Ishikawa (cell line): ENCODE results near the gene TNFRSF9.

Experiments
- EP300 ChIP-seq: IDR thresholded peaks from 2 replicates; pipeline ENCODE4 v1.6.1; 2012; ENCODE audit warnings: borderline replicate concordance
- NFIC ChIP-seq: IDR thresholded peaks from 2 replicates; pipeline ENCODE4 v1.6.1; 2012
- TCF12 ChIP-seq: IDR thresholded peaks from 2 replicates; pipeline ENCODE4 v1.6.1; 2012; ENCODE audit warnings: low read depth
- YY1 ChIP-seq: IDR thresholded peaks from 2 replicates; pipeline ENCODE4 v1.6.1; 2012; ENCODE audit warnings: low read depth
- TF ChIP-seq, protein P1 (sequence below): IDR thresholded peaks from 2 replicates; pipeline ENCODE4 v1.6.1; 2012; ENCODE audit warnings: low read depth, mild to moderate bottlenecking

- TF ChIP-seq YY1 (no peak), EP300 (no peak), TCF12 (no peak), NFIC (no peak)
- TF ChIP-seq, protein P1, sequence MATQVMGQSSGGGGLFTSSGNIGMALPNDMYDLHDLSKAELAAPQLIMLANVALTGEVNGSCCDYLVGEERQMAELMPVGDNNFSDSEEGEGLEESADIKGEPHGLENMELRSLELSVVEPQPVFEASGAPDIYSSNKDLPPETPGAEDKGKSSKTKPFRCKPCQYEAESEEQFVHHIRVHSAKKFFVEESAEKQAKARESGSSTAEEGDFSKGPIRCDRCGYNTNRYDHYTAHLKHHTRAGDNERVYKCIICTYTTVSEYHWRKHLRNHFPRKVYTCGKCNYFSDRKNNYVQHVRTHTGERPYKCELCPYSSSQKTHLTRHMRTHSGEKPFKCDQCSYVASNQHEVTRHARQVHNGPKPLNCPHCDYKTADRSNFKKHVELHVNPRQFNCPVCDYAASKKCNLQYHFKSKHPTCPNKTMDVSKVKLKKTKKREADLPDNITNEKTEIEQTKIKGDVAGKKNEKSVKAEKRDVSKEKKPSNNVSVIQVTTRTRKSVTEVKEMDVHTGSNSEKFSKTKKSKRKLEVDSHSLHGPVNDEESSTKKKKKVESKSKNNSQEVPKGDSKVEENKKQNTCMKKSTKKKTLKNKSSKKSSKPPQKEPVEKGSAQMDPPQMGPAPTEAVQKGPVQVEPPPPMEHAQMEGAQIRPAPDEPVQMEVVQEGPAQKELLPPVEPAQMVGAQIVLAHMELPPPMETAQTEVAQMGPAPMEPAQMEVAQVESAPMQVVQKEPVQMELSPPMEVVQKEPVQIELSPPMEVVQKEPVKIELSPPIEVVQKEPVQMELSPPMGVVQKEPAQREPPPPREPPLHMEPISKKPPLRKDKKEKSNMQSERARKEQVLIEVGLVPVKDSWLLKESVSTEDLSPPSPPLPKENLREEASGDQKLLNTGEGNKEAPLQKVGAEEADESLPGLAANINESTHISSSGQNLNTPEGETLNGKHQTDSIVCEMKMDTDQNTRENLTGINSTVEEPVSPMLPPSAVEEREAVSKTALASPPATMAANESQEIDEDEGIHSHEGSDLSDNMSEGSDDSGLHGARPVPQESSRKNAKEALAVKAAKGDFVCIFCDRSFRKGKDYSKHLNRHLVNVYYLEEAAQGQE = no peak
These were observed 776 bp upstream of the TNFRSF9 start for GRCh38 chr1:7941437-7941793.
